Astrocyte of the spinal cord (primary cell): ENCODE results near the gene BLM.

Source experiments
- DNase-seq: peaks from one replicate; pipeline ENCODE4 v3.0.0; 2011; ENCODE audit warnings: low read depth, low spot score
- H3K4me3 ChIP-seq: 2 replicates; pipeline ENCODE4 v1.5.1; 2011; ENCODE audit warnings: low read depth, mild to moderate bottlenecking, low read length, moderate library complexity
- in situ Hi-C: cut with HindIII; loops from 2 replicates; pipeline ENCODE4 v1.10.0; 2017; ENCODE audit warnings: low sequenced_read_pairs
- TF ChIP-seq, protein P1 (sequence below): IDR thresholded peaks from 2 replicates; pipeline ENCODE4 v1.5.1; 2012; ENCODE audit warnings: low read depth, mild to moderate bottlenecking, low read length, inconsistent platforms

The BLM gene

GRCh38 chr15:90864507-90864906 is 147.4 kb downstream of the BLM start:
- TF ChIP-seq, protein P1, sequence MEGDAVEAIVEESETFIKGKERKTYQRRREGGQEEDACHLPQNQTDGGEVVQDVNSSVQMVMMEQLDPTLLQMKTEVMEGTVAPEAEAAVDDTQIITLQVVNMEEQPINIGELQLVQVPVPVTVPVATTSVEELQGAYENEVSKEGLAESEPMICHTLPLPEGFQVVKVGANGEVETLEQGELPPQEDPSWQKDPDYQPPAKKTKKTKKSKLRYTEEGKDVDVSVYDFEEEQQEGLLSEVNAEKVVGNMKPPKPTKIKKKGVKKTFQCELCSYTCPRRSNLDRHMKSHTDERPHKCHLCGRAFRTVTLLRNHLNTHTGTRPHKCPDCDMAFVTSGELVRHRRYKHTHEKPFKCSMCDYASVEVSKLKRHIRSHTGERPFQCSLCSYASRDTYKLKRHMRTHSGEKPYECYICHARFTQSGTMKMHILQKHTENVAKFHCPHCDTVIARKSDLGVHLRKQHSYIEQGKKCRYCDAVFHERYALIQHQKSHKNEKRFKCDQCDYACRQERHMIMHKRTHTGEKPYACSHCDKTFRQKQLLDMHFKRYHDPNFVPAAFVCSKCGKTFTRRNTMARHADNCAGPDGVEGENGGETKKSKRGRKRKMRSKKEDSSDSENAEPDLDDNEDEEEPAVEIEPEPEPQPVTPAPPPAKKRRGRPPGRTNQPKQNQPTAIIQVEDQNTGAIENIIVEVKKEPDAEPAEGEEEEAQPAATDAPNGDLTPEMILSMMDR: no peak
- no peak overlapping the region for H3K4me3 ChIP-seq
- no peak for DNase-seq
- in situ Hi-C loops: no loop called here

- in situ Hi-C loops: no loop called here
- H3K4me3 ChIP-seq: no peak overlapping the region
- TF ChIP-seq, protein P1: no peak
- no peak for DNase-seq
These were observed 148.6 kb downstream of the BLM start for GRCh38 chr15:90865702-90866101.
